ENCODE data around the gene SNHG17.

Gene SNHG17

GRCh38 chr20:38377039-38377685 is 58.0 kb downstream of the SNHG17 start:
- FAIRE-seq (no peak), DNase-seq (ENCODE audit: low spot score) (no peak)

GRCh38 chr20:38373898-38374297 is 61.2 kb downstream of the SNHG17 start:
- FAIRE-seq (no peak), DNase-seq (ENCODE audit: low spot score) (no peak)

GRCh38 chr20:38373231-38373867 is 61.8 kb downstream of the SNHG17 start:
- DNase-seq (ENCODE audit: low spot score): no peak
- no peak for FAIRE-seq

GRCh38 chr20:38372806-38373205 is 62.3 kb downstream of the SNHG17 start:
- FAIRE-seq (no peak), DNase-seq (ENCODE audit: low spot score) (no peak)
